Neuron (in vitro differentiated cells): ENCODE results near the gene LRRC43.
"Not testable (repeated sequence)": the region's sequence is repeated elsewhere in the genome, so short reads cannot be mapped to it uniquely, and the experiment has no call there.

Source experiments
- H2AFZ ChIP-seq: one replicate; pipeline ENCODE4 v1.6.1; 2013; ENCODE audit warnings: low read depth, mild to moderate bottlenecking, inconsistent platforms, low read length, moderate library complexity
- H3K27me3 ChIP-seq: one replicate; pipeline ENCODE4 v1.6.1; 2013; ENCODE audit warnings: low read length; ENCODE audit not compliant: insufficient read depth
- H3K36me3 ChIP-seq: one replicate; pipeline ENCODE4 v1.6.1; 2013; ENCODE audit warnings: low read length; ENCODE audit not compliant: insufficient read depth
- H3K4me1 ChIP-seq: one replicate; pipeline ENCODE4 v1.6.1; 2013; ENCODE audit warnings: low read length; ENCODE audit not compliant: insufficient read depth
- H3K4me3 ChIP-seq: 2 replicates; pipeline ENCODE4 v1.5.1; 2013; ENCODE audit warnings: mild to moderate bottlenecking, low read length, moderate library complexity
- H3K9me3 ChIP-seq: one replicate; pipeline ENCODE4 v1.6.1; 2013; ENCODE audit warnings: low read length

Gene LRRC43

GRCh38 chr12:122166422-122167349 is 16.2 kb upstream of the LRRC43 start:
- H3K9me3 ChIP-seq: peaks cover 4% of the 10 kb centered on the region
- no peaks in the 10 kb centered on the region for H3K27me3 ChIP-seq
- H2AFZ ChIP-seq: no peak overlapping the region
- peaks cover 7% of the 10 kb centered on the region for H3K4me1 ChIP-seq
- H3K36me3 ChIP-seq: no peaks in the 10 kb centered on the region
- H3K4me3 ChIP-seq: no peak overlapping the region

- Histone ChIP-seq H3K4me1 (peaks cover 7% of the 10 kb centered on the region), H3K9me3 (peaks cover 4% of the 10 kb centered on the region), H3K4me3 (no peak overlapping the region), H3K27me3 (no peaks in the 10 kb centered on the region), H2AFZ (no peak overlapping the region), H3K36me3 (no peaks in the 10 kb centered on the region)
These were observed 15.5 kb upstream of the LRRC43 start for GRCh38 chr12:122167356-122167925.

GRCh38 chr12:122168492-122168891 is 14.4 kb upstream of the LRRC43 start:
- H2AFZ ChIP-seq: no peak overlapping the region
- no peak overlapping the region for H3K4me3 ChIP-seq
- no peaks in the 10 kb centered on the region for H3K27me3 ChIP-seq
- H3K36me3 ChIP-seq: no peaks in the 10 kb centered on the region
- H3K9me3 ChIP-seq: peaks cover 4% of the 10 kb centered on the region
- H3K4me1 ChIP-seq: peaks cover 7% of the 10 kb centered on the region

- H3K9me3 ChIP-seq: peaks cover 4% of the 10 kb centered on the region
- H2AFZ ChIP-seq: no peak overlapping the region
- H3K36me3 ChIP-seq: no peaks in the 10 kb centered on the region
- no peak overlapping the region for H3K4me3 ChIP-seq
- H3K4me1 ChIP-seq: peaks cover 7% of the 10 kb centered on the region
- H3K27me3 ChIP-seq: no peaks in the 10 kb centered on the region
These were observed 11.5 kb upstream of the LRRC43 start for GRCh38 chr12:122171399-122171798.

GRCh38 chr12:122172262-122172939 is 10.5 kb upstream of the LRRC43 start:
- no peak overlapping the region for H3K4me3 ChIP-seq
- H3K27me3 ChIP-seq: no peaks in the 10 kb centered on the region
- H3K9me3 ChIP-seq: peaks cover 4% of the 10 kb centered on the region
- no peak overlapping the region for H2AFZ ChIP-seq
- H3K4me1 ChIP-seq: no peaks in the 10 kb centered on the region
- H3K36me3 ChIP-seq: no peaks in the 10 kb centered on the region

GRCh38 chr12:122174155-122174845 is 8.6 kb upstream of the LRRC43 start, which contains the start of gene IL31:
TSS of gene IL31 (minus strand) at chr12:122174221. CDS start at chr12:122174172, 49 bp downstream.
- Histone ChIP-seq H2AFZ (no peak within 1 kb of the TSS), H3K4me1 (no peaks in the 10 kb centered on the region), H3K4me3 (no peak within 1 kb of the TSS), H3K27me3 (no peaks in the 10 kb centered on the region), H3K36me3 (no peaks in the 10 kb centered on the region), H3K9me3 (no peaks in the 10 kb centered on the region)

GRCh38 chr12:122176473-122176872 is 6.5 kb upstream of the LRRC43 start:
- H3K27me3 ChIP-seq, H3K36me3 ChIP-seq, H3K4me3 ChIP-seq, H3K4me1 ChIP-seq, H2AFZ ChIP-seq, H3K9me3 ChIP-seq: not testable (repeated sequence)

- no peaks in the 10 kb centered on the region for H3K36me3 ChIP-seq
- H3K4me1 ChIP-seq: peaks cover 7% of the 10 kb centered on the region
- peaks cover 15% of the 10 kb centered on the region for H3K27me3 ChIP-seq
- peak overlapping the region; percentile 48 for H3K4me3 ChIP-seq
- peak overlapping the region; percentile 82 for H2AFZ ChIP-seq
- no peaks in the 10 kb centered on the region for H3K9me3 ChIP-seq
These were observed 641 bp downstream of the LRRC43 start for GRCh38 chr12:122183588-122183940.

- Histone ChIP-seq H3K4me3 (no peak overlapping the region), H3K9me3 (no peaks in the 10 kb centered on the region), H3K27me3 (peaks cover 15% of the 10 kb centered on the region), H2AFZ (no peak overlapping the region), H3K4me1 (peaks cover 7% of the 10 kb centered on the region), H3K36me3 (no peaks in the 10 kb centered on the region)
These were observed 1.6 kb downstream of the LRRC43 start for GRCh38 chr12:122184517-122184916.

GRCh38 chr12:122185079-122185478 is 2.2 kb downstream of the LRRC43 start:
- Histone ChIP-seq H3K27me3 (peaks cover 15% of the 10 kb centered on the region), H3K4me1 (peaks cover 7% of the 10 kb centered on the region), H3K9me3 (no peaks in the 10 kb centered on the region), H2AFZ (no peak overlapping the region), H3K36me3 (no peaks in the 10 kb centered on the region), H3K4me3 (no peak overlapping the region)

- H3K27me3 ChIP-seq: peaks cover 15% of the 10 kb centered on the region
- H3K36me3 ChIP-seq: no peaks in the 10 kb centered on the region
- H2AFZ ChIP-seq: no peak overlapping the region
- peaks cover 7% of the 10 kb centered on the region for H3K4me1 ChIP-seq
- no peaks in the 10 kb centered on the region for H3K9me3 ChIP-seq
- H3K4me3 ChIP-seq: no peak overlapping the region
These were observed 2.7 kb downstream of the LRRC43 start for GRCh38 chr12:122185494-122186082.

- peaks cover 15% of the 10 kb centered on the region for H3K27me3 ChIP-seq
These were observed 4.5 kb downstream of the LRRC43 start for GRCh38 chr12:122187466-122187865.

More at GRCh38 chr12:122187466-122187865, 4.5 kb downstream of the LRRC43 start:
- Histone ChIP-seq H3K36me3 (no peaks in the 10 kb centered on the region), H3K9me3 (no peaks in the 10 kb centered on the region), H3K4me3 (no peak overlapping the region), H2AFZ (no peak overlapping the region), H3K4me1 (peaks cover 7% of the 10 kb centered on the region)
